Nephron (organoid): ENCODE measurements around the gene ZNF503.
A peak's percentile ranks its signal among the peaks of the same experiment; 100 is the strongest.

ENCODE experiments used
- H3K27ac Mint-ChIP-seq, 3 experiments: 2 replicates each; pipeline ENCODE4 v1.8.0; 2020; ENCODE audit warnings: mixed read lengths in 3 of 3, mild to moderate bottlenecking in 2 of 3, moderate library complexity in 1 of 3
- H3K27me3 Mint-ChIP-seq: 2 replicates; pipeline ENCODE4 v1.8.0; 2021; ENCODE audit warnings: low read depth, mild to moderate bottlenecking, moderate library complexity, mixed read lengths
- H3K36me3 Mint-ChIP-seq: 2 replicates; pipeline ENCODE4 v1.8.0; 2020; ENCODE audit warnings: low read depth, mixed read lengths
- H3K4me1 Mint-ChIP-seq: 2 replicates; pipeline ENCODE4 v1.8.0; 2020; ENCODE audit warnings: mixed read lengths
- H3K4me3 Mint-ChIP-seq, 3 experiments: 2 replicates each; pipeline ENCODE4 v1.8.0; 2020; ENCODE audit warnings: mild to moderate bottlenecking in 3 of 3, mixed read lengths in 3 of 3, moderate library complexity in 2 of 3
- H3K9me3 Mint-ChIP-seq: 2 replicates; pipeline ENCODE4 v1.8.0; 2020; ENCODE audit warnings: mixed read lengths
- TF ChIP-seq, protein P1 (sequence below), 3 experiments: fragments of 200-600 bp; sonication (generic); IDR thresholded peaks; one replicate each; pipeline ENCODE4 v1.5.0; 2021; ENCODE audit warnings: antibody characterized with exemption in 3 of 3; ENCODE audit not compliant: unreplicated experiment in 3 of 3

The ZNF503 gene

DNA sequence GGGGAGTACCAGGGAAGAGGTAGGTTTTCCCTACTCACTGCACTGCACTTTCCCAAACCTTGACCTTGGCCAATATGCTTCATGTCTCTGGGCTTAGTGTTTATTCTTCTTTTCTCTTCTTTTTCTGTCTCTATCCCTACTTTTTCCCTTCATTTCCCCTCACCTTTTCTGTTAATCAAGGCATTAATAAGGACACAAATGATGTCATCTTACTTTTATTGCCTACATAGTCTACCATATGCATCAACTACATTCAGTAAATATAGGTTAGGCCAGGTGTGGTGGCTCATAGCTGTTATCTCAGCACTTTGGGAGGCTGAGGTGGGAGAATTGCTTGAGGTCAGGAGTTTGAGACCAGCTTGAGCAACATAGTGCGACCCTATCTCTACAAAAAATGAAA lies 13.0 kb upstream of the ZNF503 start:
- TF ChIP-seq, protein P1, sequence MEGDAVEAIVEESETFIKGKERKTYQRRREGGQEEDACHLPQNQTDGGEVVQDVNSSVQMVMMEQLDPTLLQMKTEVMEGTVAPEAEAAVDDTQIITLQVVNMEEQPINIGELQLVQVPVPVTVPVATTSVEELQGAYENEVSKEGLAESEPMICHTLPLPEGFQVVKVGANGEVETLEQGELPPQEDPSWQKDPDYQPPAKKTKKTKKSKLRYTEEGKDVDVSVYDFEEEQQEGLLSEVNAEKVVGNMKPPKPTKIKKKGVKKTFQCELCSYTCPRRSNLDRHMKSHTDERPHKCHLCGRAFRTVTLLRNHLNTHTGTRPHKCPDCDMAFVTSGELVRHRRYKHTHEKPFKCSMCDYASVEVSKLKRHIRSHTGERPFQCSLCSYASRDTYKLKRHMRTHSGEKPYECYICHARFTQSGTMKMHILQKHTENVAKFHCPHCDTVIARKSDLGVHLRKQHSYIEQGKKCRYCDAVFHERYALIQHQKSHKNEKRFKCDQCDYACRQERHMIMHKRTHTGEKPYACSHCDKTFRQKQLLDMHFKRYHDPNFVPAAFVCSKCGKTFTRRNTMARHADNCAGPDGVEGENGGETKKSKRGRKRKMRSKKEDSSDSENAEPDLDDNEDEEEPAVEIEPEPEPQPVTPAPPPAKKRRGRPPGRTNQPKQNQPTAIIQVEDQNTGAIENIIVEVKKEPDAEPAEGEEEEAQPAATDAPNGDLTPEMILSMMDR (IDR thresholded peaks at IDR 0.05; ENCODE audit: unreplicated experiment in 3 of 3) = no peak
- H3K36me3 Mint-ChIP-seq = no peaks in the 10 kb centered on the region

DNA sequence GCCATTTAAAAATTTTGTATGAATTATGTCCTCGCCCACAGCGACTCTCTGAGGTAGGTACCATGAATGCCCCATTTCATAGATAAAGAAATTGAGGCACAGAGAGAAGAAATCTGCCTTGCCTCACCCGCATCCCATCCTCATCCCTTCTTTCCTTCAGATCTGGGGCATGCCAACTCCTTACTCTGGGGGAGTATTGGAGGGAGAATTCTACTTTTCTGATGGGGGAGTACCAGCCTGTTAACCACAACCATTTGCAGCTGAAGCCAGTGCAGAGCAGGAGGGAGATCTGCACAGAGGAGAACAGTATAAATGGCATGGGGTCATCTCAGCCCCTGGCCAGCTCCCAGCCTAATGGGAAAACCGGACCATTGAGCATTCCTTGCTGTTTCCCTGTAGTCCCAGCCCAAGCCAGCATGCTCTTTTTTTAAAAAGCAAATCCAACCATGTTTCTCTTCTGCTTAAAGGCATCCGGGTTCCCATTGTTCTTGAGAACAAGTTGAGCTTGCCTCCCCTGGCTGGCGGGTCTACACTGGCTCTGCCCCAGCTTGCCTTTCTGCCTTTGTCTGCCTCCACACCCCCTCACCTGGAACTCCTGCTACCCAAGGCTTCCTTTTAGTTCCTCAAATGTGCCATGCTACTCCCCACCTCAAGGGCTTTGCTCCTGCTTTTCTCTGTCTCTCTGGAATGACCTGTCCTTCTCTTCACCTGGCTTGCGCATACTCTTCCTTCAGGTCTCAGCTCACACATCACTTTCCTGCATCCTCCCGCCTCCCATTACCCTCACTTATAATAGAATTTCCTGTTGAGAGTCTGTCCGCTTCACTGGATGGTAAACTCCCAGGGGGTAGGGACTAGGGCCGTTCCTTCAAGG lies 8.8 kb upstream of the ZNF503 start:
- H3K27ac Mint-ChIP-seq = peak overlapping the region; percentile 51 to 87 (median 76)
- peaks cover 32% of the 10 kb centered on the region for H3K4me1 Mint-ChIP-seq
- H3K9me3 Mint-ChIP-seq = no peaks in the 10 kb centered on the region
- TF ChIP-seq, protein P1 (IDR thresholded peaks at IDR 0.05; ENCODE audit: unreplicated experiment in 3 of 3) = no peak
- peak overlapping the region; percentile 80 to 88 (median 83) for H3K4me3 Mint-ChIP-seq
- H3K36me3 Mint-ChIP-seq = no peaks in the 10 kb centered on the region
- H3K27me3 Mint-ChIP-seq = peaks cover 44% of the 10 kb centered on the region

More for the DNA sequence above, 13.0 kb upstream of the ZNF503 start:
- peaks cover 60% of the 10 kb centered on the region for H3K27me3 Mint-ChIP-seq
- H3K27ac Mint-ChIP-seq = no peak overlapping the region
- H3K4me3 Mint-ChIP-seq = no peak overlapping the region
- peaks cover 12% of the 10 kb centered on the region for H3K4me1 Mint-ChIP-seq
- no peaks in the 10 kb centered on the region for H3K9me3 Mint-ChIP-seq

DNA sequence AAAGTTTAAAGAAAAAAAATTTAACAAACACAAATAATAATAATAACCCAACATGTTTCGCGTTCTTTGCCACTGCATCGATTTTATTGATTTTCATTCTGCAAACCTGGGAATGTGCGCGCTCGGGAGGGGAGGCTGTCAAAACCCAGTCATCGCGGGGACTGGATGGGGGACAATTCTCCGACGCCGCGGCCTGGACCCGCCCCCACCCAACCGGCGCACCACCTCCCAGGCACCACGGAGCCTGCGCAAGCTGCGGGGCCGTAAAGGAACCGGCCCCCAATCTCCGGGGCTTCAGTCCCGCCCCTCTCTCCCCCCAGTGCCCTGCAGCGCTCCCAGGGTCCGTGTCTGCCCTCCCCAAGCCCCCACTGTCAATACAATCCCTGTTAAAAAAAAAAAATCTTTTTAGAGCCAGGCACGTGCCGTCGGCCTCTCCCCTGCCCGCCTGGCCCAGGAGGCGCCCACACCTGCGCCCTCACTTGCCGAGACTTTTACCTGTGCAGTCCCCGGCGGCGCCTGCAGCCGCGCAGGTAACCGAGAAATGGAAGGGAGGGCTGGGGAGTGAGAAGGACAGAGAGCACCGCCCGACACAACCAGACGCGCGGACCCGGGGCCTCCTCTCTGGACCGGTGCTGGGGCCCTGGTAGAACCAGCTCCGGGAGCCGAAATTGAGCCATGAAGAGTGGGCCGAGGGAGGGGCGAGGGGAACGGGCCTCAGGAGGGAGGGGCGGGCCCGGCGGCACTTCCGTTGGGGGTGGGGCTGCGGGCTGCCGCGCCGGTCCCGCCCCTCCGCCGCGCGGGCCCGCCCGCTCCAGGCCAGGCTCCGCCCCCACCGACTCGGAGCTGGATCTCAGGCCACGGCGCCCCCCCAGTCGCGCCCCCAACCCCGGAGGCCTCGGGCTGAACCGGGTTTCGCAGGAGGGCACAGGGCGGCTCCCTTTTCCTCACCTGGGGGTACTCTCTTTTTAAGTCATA lies 7.6 kb upstream of the ZNF503 start:
- H3K4me3 Mint-ChIP-seq = peak overlapping the region; percentile 83 to 90 (median 88)
- H3K27ac Mint-ChIP-seq = peak overlapping the region; percentile 87 to 96 (median 90)
- peaks cover 41% of the 10 kb centered on the region for H3K27me3 Mint-ChIP-seq
- TF ChIP-seq, protein P1 (IDR thresholded peaks at IDR 0.05; ENCODE audit: unreplicated experiment in 3 of 3) = no peak
- H3K4me1 Mint-ChIP-seq = peaks cover 33% of the 10 kb centered on the region
- no peaks in the 10 kb centered on the region for H3K36me3 Mint-ChIP-seq
- H3K9me3 Mint-ChIP-seq = no peaks in the 10 kb centered on the region

DNA sequence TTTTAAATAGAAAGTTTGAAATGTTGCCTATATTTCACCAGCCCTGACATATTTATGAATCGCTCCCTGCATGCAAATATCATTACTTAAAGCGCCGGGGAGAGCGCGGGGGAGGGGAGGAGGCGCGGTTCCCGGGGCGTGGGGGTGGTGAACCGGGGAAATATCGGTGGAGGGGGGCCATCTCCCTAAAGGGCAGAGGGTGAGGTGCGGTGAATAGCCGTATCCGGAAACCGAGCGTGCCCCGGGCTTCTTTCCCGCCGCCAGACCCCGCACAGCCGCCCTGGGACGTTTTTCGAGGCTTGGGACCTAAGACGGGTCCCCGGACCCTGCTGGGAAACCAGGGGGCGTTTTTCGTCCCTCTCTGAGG lies 6.9 kb upstream of the ZNF503 start:
- H3K4me3 Mint-ChIP-seq = peak overlapping the region; percentile 78 to 90 (median 83)
- peaks cover 38% of the 10 kb centered on the region for H3K4me1 Mint-ChIP-seq
- H3K36me3 Mint-ChIP-seq = no peaks in the 10 kb centered on the region
- peaks cover 36% of the 10 kb centered on the region for H3K27me3 Mint-ChIP-seq
- H3K27ac Mint-ChIP-seq = peak overlapping the region; percentile 85 to 96 (median 90)
- TF ChIP-seq, protein P1 (IDR thresholded peaks at IDR 0.05; ENCODE audit: unreplicated experiment in 3 of 3) = no peak
- H3K9me3 Mint-ChIP-seq = no peaks in the 10 kb centered on the region

DNA sequence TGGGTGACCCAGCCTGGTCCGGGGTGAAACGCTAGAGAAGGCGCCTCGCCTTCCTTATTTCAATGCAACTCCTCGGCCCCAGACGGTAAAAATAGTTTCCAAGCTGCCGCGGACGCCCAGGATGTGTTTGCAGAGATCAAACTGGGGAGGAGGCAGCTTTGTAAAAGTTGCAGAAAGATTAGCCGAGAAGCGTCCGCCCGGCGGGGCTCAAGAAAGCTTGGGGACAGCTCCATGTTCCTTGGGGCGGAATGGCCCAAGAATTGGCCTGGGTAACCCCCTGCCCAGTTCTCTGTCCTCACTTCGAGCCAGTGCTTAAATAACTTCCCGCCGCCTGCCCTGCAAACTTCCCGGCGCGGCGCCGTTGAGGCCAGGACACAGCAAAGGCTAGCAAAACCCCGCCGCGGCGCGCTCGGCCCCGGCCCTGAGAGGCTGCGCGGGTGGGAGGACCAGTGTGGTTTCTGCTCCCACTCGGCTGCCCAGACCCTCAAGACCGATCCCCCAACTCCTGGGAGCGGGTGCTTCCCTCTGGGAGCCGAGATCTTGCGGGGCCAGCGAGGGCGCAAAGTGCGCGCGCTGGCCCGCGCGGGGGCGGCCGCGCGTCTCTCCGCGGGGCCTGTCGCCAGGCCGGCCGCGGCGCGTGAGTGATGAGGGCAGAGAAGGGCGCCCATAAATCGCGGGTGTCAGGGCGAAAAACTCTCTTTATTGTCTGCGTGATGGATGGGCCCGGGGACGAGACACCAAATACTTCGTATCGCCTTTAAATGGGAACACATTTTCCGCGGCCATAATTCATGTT lies 6.3 kb upstream of the ZNF503 start:
- H3K27ac Mint-ChIP-seq = peak overlapping the region; percentile 90 to 96 (median 92)
- H3K36me3 Mint-ChIP-seq = no peaks in the 10 kb centered on the region
- H3K9me3 Mint-ChIP-seq = no peaks in the 10 kb centered on the region
- H3K4me1 Mint-ChIP-seq = peaks cover 38% of the 10 kb centered on the region
- peak overlapping the region; percentile 83 to 90 (median 87) for H3K4me3 Mint-ChIP-seq
- H3K27me3 Mint-ChIP-seq = peaks cover 36% of the 10 kb centered on the region
- TF ChIP-seq, protein P1 (IDR thresholded peaks at IDR 0.05; ENCODE audit: unreplicated experiment in 3 of 3) = no peak
